ENCODE results near the gene THAP3. TPM values are rescaled to one million over a fixed set of nuclear protein-coding genes. Genes with fewer than 3 reads are reported as not detected.
A peak's percentile ranks its signal among the peaks of the same experiment; 100 is the strongest.

THAP3 gene
- total and polyA plus RNA-seq, 12 donors: 11.1 to 65.6 (median 36.0) TPM

DNA sequence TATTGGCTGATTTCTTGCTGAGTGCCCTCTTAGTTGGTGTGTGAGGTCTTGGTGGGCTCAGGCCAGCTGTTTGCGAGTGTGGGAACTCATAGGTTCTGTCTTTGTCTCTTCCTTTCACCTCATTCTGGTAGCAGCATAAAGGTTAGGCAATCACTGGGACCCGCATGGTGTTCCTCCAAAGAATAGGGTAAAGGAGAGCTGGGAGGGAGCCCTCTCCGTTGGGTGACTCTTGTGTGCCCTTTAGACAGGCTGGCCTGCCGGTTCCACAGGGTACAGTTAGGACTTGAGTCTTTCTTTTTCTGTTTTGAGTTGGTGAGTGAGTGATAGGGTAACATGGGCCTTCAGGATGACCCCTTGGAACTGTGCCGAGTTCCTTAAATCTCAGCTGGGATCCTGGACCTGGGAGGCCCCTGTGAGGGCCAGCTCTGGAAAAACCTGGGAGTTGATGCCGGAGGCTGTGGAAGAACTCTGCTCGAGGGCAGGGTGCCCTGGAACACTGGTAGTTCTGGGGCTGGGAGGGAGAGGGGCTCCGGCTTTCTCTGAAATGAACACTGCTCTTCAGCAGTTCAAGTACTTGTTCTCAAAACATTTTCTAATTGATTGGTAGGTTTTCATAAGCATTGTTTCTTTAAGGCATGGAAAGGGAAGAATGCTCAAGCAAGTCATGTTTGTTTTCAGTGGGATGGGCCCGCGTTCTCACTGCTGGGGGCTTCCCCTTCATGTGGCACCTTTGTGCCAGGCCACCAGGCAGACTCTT lies 2.1 kb upstream of the THAP3 start:
- H3K27ac ChIP-seq: peak overlapping the region in 4 of 5 donors; percentile 34 to 95 (median 68)
- no peak for TF ChIP-seq POLR2A (IDR thresholded peaks at IDR 0.05)
- TF ChIP-seq, protein P1, sequence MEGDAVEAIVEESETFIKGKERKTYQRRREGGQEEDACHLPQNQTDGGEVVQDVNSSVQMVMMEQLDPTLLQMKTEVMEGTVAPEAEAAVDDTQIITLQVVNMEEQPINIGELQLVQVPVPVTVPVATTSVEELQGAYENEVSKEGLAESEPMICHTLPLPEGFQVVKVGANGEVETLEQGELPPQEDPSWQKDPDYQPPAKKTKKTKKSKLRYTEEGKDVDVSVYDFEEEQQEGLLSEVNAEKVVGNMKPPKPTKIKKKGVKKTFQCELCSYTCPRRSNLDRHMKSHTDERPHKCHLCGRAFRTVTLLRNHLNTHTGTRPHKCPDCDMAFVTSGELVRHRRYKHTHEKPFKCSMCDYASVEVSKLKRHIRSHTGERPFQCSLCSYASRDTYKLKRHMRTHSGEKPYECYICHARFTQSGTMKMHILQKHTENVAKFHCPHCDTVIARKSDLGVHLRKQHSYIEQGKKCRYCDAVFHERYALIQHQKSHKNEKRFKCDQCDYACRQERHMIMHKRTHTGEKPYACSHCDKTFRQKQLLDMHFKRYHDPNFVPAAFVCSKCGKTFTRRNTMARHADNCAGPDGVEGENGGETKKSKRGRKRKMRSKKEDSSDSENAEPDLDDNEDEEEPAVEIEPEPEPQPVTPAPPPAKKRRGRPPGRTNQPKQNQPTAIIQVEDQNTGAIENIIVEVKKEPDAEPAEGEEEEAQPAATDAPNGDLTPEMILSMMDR (IDR thresholded peaks at IDR 0.05): no peak
- no peaks in the 10 kb centered on the region for H3K9me3 ChIP-seq (replicated peaks in 1 of 3)
- H3K4me1 ChIP-seq (replicated peaks in 1 of 2): peaks cover 14 to 24% of the 10 kb centered on the region in 2 donors
- WGBS, 4 donors: 76 to 86% (median 82%) methylated on average over 8 to 10 of the region's 10 CpGs
- no peak overlapping the region for H3K4me3 ChIP-seq
- peaks cover 0 to 41% of the 10 kb centered on the region in 2 donors for H3K36me3 ChIP-seq (replicated peaks in 1 of 2)
- DNase-seq: no peak
- intact Hi-C loops (cut with DNase I): no loop called here
- H3K27me3 ChIP-seq: no peaks in the 10 kb centered on the region

DNA sequence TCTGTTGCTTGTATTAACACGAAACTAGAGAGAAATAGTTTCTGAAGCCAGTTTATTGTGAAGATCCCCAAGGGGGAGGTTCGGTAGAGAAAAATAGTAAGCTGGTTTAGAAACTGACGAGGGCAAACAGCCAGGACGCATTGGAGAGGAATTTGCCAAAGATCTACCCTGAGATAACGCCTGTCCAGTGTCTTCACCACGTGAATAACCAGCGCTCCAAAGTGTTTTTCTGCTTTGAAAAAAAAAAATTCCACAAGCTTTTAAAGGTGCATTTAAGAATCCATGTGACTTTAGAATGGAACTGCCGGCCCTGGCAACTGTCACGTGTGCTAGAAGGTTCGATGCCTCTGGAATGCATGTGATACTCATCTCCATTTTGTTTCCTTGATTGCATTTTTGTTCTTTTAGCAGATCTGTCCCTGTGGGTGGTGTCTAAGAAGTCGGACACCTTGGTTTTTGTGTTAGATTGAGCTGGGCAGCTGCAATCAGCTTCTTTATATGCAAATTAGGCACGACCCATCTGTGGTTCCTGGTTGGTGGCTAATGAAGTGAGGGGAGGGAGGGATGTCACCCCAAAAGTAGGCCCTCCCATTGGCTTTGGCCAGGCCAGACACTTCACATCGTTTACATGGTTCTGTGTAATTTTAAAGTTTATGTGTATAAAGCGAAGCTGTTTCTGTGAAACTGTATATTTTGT lies 1.3 kb upstream of the THAP3 start:
- Histone ChIP-seq H3K4me3 (no peak overlapping the region), H3K27me3 (no peaks in the 10 kb centered on the region), H3K36me3 (replicated peaks in 1 of 2) (peaks cover 0 to 39% of the 10 kb centered on the region in 2 donors), H3K9me3 (replicated peaks in 1 of 3) (no peaks in the 10 kb centered on the region), H3K4me1 (replicated peaks in 1 of 2) (peaks cover 14 to 24% of the 10 kb centered on the region in 2 donors), H3K27ac (peak overlapping the region; percentile 10 to 95 (median 89))
- TF ChIP-seq, protein P1 (IDR thresholded peaks at IDR 0.05): no peak
- DNase-seq: peak in 5 of 7 donors; percentile 54 to 83 (median 60)
- intact Hi-C loops (cut with DNase I): no loop called here
- WGBS, 4 donors: 64 to 79% (median 72%) methylated on average over 14 of the region's 14 CpGs

DNA sequence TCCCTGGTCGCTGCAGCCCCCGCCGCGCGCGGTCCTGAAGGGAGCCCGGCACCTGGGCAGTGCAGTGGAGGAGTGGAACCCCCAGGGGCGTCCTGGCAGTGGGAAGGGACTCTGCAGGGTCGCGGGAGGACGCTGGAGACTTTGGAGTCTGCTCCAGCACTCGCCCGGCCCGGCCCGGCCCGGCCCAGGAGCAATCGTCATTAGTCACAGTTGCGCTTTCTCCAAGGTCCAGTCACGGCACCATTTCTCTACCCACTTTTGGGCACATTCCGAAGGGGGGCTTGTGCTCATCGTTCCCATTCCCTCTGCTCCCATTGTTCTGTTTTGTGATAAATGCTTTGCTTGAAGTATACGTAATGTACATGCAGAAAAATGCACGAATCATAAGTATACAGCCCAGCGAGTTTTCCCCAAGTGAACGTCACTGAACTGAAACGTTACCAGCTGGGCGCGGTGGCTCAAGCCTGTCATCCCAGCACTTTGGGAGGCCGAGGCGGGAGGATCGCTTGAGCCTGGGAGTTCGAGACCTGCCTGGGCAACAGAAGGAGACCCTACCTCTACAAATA lies 999 bp downstream of the THAP3 start:
- intact Hi-C loops (cut with DNase I): no loop called here
- Histone ChIP-seq H3K4me1 (replicated peaks in 1 of 2) (peaks cover 14 to 24% of the 10 kb centered on the region in 2 donors), H3K9me3 (replicated peaks in 1 of 3) (no peaks in the 10 kb centered on the region), H3K27me3 (no peaks in the 10 kb centered on the region), H3K27ac (peak overlapping the region; percentile 60 to 95 (median 89)), H3K4me3 (peak overlapping the region; percentile 28 to 91 (median 64)), H3K36me3 (replicated peaks in 1 of 2) (peaks cover 0 to 47% of the 10 kb centered on the region in 2 donors)
- DNase-seq: peak in 6 of 7 donors; percentile 39 to 67 (median 56)
- 3 to 6% (median 4%) methylated on average over 19 to 32 of the region's 32 CpGs for WGBS, 4 donors
- TF ChIP-seq, protein P1 (IDR thresholded peaks at IDR 0.05): peak in 1 of 6 experiments; percentile 16
- TF ChIP-seq POLR2A (IDR thresholded peaks at IDR 0.05): peak in 1 of 2 donors; percentile 35

DNA sequence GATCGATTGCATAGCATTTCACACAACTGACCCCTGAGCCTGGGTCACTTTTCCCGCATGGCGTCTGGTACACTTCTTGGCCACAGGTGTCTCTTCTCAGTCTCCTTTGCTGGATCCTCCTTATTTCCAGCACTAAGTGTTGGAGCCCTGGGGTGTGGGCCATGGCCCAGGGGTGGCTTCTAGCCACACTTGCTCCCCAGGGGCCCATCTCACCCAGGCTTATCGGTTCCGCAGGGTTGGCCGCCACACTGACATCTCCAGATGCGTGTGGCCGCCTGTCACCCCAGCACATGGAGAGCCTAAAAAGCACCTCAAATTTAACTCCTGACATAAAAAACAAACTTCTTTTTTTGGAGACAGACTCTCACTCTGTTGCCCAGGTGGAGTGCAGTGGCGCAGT lies 2.4 kb downstream of the THAP3 start:
- peaks cover 14 to 24% of the 10 kb centered on the region in 2 donors for H3K4me1 ChIP-seq (replicated peaks in 1 of 2)
- H3K36me3 ChIP-seq (replicated peaks in 1 of 2): peaks cover 0 to 45% of the 10 kb centered on the region in 2 donors
- no peak for TF ChIP-seq POLR2A (IDR thresholded peaks at IDR 0.05)
- TF ChIP-seq, protein P1 (IDR thresholded peaks at IDR 0.05): no peak
- H3K27me3 ChIP-seq: no peaks in the 10 kb centered on the region
- no peak overlapping the region for H3K27ac ChIP-seq
- 90 to 96% (median 94%) methylated on average over 9 of the region's 9 CpGs for WGBS, 4 donors
- intact Hi-C loops (cut with DNase I): no loop called here
- no peaks in the 10 kb centered on the region for H3K9me3 ChIP-seq (replicated peaks in 1 of 3)
- DNase-seq: no peak
- H3K4me3 ChIP-seq: no peak overlapping the region

All from adrenal gland (tissue), 12 donors.